Medulla oblongata (tissue), 1 donor: ENCODE measurements around the gene RICTOR.
"Not testable (repeated sequence)": the region's sequence is repeated elsewhere in the genome, so short reads cannot be mapped to it uniquely, and the experiment has no call there.

Experiments used
- DNase-seq: peaks from one replicate; pipeline ENCODE4 v3.0.0-alpha.2; 2015; ENCODE audit errors: extremely low spot score

Gene RICTOR

GRCh38 chr5:39055768-39056398, 18.3 kb downstream of the RICTOR start:
- DNase-seq: no peak

GRCh38 chr5:39055027-39055767, 19.0 kb downstream of the RICTOR start:
- DNase-seq: no peak

- DNase-seq: no peak
Observed at GRCh38 chr5:39053189-39053588, 21.0 kb downstream of the RICTOR start.

- no peak for DNase-seq
Observed at GRCh38 chr5:39052141-39052540, 22.1 kb downstream of the RICTOR start.

- DNase-seq: no peak
Observed at GRCh38 chr5:39049315-39049714, 24.9 kb downstream of the RICTOR start.

GRCh38 chr5:39040875-39041274, 33.3 kb downstream of the RICTOR start:
- DNase-seq: no peak

GRCh38 chr5:39034493-39034892, 39.7 kb downstream of the RICTOR start:
- not testable (repeated sequence) for DNase-seq

- no peak for DNase-seq
Observed at GRCh38 chr5:39031041-39031440, 43.2 kb downstream of the RICTOR start.

GRCh38 chr5:39025456-39025855, 48.7 kb downstream of the RICTOR start:
- no peak for DNase-seq

GRCh38 chr5:39024884-39025283, 49.3 kb downstream of the RICTOR start:
- DNase-seq: no peak

- no peak for DNase-seq
Observed at GRCh38 chr5:39024005-39024404, 50.2 kb downstream of the RICTOR start.

GRCh38 chr5:39023121-39023520, 51.1 kb downstream of the RICTOR start:
- DNase-seq: no peak

GRCh38 chr5:39022151-39022550, 52.0 kb downstream of the RICTOR start:
- no peak for DNase-seq

GRCh38 chr5:39021413-39021812, 52.8 kb downstream of the RICTOR start:
- DNase-seq: no peak

- DNase-seq: no peak
Observed at GRCh38 chr5:39020458-39020857, 53.7 kb downstream of the RICTOR start.

- DNase-seq: no peak
Observed at GRCh38 chr5:39019254-39019653, 54.9 kb downstream of the RICTOR start.

GRCh38 chr5:39017504-39017903, 56.7 kb downstream of the RICTOR start:
- DNase-seq: no peak

GRCh38 chr5:39016587-39017275, 57.5 kb downstream of the RICTOR start:
- DNase-seq: no peak

- DNase-seq: no peak
Observed at GRCh38 chr5:39015743-39016586, 58.2 kb downstream of the RICTOR start.

GRCh38 chr5:39014561-39014960, 59.6 kb downstream of the RICTOR start:
- no peak for DNase-seq

GRCh38 chr5:39013938-39014337, 60.3 kb downstream of the RICTOR start:
- no peak for DNase-seq

- DNase-seq: not testable (repeated sequence)
Observed at GRCh38 chr5:39010958-39011357, 63.2 kb downstream of the RICTOR start.
